ENCODE data around the gene BRSK2. TPM values are rescaled to one million over a fixed set of nuclear protein-coding genes. Genes with fewer than 3 reads are reported as not detected.

BRSK2 gene
- total RNA-seq, 1 donor from 2014 or later = 1.4 TPM

- no peak for DNase-seq (ENCODE audit: low spot score)
Observed at GRCh38 chr11:1375161-1375954, 14.4 kb upstream of the BRSK2 start.

- DNase-seq (ENCODE audit: low spot score) = no peak
Observed at GRCh38 chr11:1375955-1376258, 13.8 kb upstream of the BRSK2 start.

- no peak for DNase-seq (ENCODE audit: low spot score)
Observed at GRCh38 chr11:1377231-1377780, 12.4 kb upstream of the BRSK2 start.

- DNase-seq (ENCODE audit: low spot score) = no peak
Observed at GRCh38 chr11:1381793-1382425, 7.8 kb upstream of the BRSK2 start.

GRCh38 chr11:1382429-1382828 is 7.3 kb upstream of the BRSK2 start:
- no peak for DNase-seq (ENCODE audit: low spot score)

- DNase-seq (ENCODE audit: low spot score) = peak; percentile 95
Observed at GRCh38 chr11:1382831-1383607, 6.7 kb upstream of the BRSK2 start.

GRCh38 chr11:1384199-1384970 is 5.3 kb upstream of the BRSK2 start:
- DNase-seq (ENCODE audit: low spot score) = no peak

- no peak for DNase-seq (ENCODE audit: low spot score)
Observed at GRCh38 chr11:1387521-1387920, 2.2 kb upstream of the BRSK2 start.

GRCh38 chr11:1387961-1388762 is 1.6 kb upstream of the BRSK2 start:
- DNase-seq (ENCODE audit: low spot score) = no peak

- no peak for DNase-seq (ENCODE audit: low spot score)
Observed at GRCh38 chr11:1388763-1389102, 1.0 kb upstream of the BRSK2 start.

- peak; percentile 98 for DNase-seq (ENCODE audit: low spot score)
Observed at GRCh38 chr11:1389103-1389931, 417 bp upstream of the BRSK2 start.

GRCh38 chr11:1390569-1391164 is 933 bp downstream of the BRSK2 start:
- no peak for DNase-seq (ENCODE audit: low spot score)

GRCh38 chr11:1391165-1392075 is 1.7 kb downstream of the BRSK2 start:
- DNase-seq (ENCODE audit: low spot score) = no peak

GRCh38 chr11:1392111-1392510 is 2.4 kb downstream of the BRSK2 start:
- no peak for DNase-seq (ENCODE audit: low spot score)

GRCh38 chr11:1392561-1392960 is 2.8 kb downstream of the BRSK2 start:
- no peak for DNase-seq (ENCODE audit: low spot score)

- DNase-seq (ENCODE audit: low spot score) = no peak
Observed at GRCh38 chr11:1393038-1393710, 3.4 kb downstream of the BRSK2 start.

- no peak for DNase-seq (ENCODE audit: low spot score)
Observed at GRCh38 chr11:1394936-1395772, 5.4 kb downstream of the BRSK2 start.

Data from mesenteric fat pad (tissue), 1 donor.